Karpas-422 (cell line): Measurements from ENCODE around the gene SMAD6. TPM values are rescaled to one million over a fixed set of nuclear protein-coding genes. Genes with fewer than 3 reads are reported as not detected.

ENCODE experiments used
- DNase-seq: peaks from one replicate; pipeline ENCODE4 v3.0.0-alpha.2; 2015
- H2AFZ ChIP-seq: fragments of 200-600 bp; sonication (generic); 2 replicates; pipeline ENCODE4 v1.6.1; 2014; ENCODE audit warnings: antibody characterized with exemption, low read length, mixed read lengths
- H3K27ac ChIP-seq: fragments of 200-600 bp; sonication (generic); 2 replicates; pipeline ENCODE4 v1.5.1; 2014; ENCODE audit warnings: mild to moderate bottlenecking, low read length, moderate library complexity
- H3K27me3 ChIP-seq: fragments of 200-600 bp; sonication (generic); 2 replicates; pipeline ENCODE4 v1.6.1; 2014; ENCODE audit warnings: low read length, mixed read lengths
- H3K36me3 ChIP-seq: fragments of 200-600 bp; sonication (generic); 2 replicates; pipeline ENCODE4 v1.6.1; 2014; ENCODE audit warnings: low read length, mixed read lengths; ENCODE audit not compliant: insufficient read depth
- H3K4me1 ChIP-seq: fragments of 200-600 bp; sonication (generic); 2 replicates; pipeline ENCODE4 v1.6.1; 2014; ENCODE audit warnings: mild to moderate bottlenecking, low read length, mixed read lengths
- H3K4me2 ChIP-seq: fragments of 200-600 bp; sonication (generic); 2 replicates; pipeline ENCODE4 v1.6.1; 2014; ENCODE audit warnings: low read length, low read depth, mild to moderate bottlenecking; ENCODE audit not compliant: poor library complexity, severe bottlenecking
- H3K4me3 ChIP-seq: fragments of 200-600 bp; sonication (generic); 2 replicates; pipeline ENCODE4 v1.5.1; 2014; ENCODE audit warnings: mild to moderate bottlenecking, antibody characterized with exemption, low read length, mixed read lengths
- H3K79me2 ChIP-seq: fragments of 200-600 bp; sonication (generic); 2 replicates; pipeline ENCODE4 v1.6.1; 2014; ENCODE audit warnings: mild to moderate bottlenecking, low read length, mixed read lengths
- H3K9ac ChIP-seq: fragments of 200-600 bp; sonication (generic); 2 replicates; pipeline ENCODE4 v1.6.0; 2014; ENCODE audit warnings: low read length
- H3K9me2 ChIP-seq: fragments of 200-600 bp; sonication (generic), shearing (Covaris generic); replicated peaks from 2 replicates; pipeline ENCODE4 v1.6.0; 2014; ENCODE audit warnings: mild to moderate bottlenecking, low read length, moderate library complexity; ENCODE audit not compliant: insufficient read depth
- H3K9me3 ChIP-seq: fragments of 300-700, 200-600 bp; sonication (generic); 2 replicates; pipeline ENCODE4 v1.6.1; 2014; ENCODE audit warnings: low read length, mixed read lengths
- H4K20me1 ChIP-seq: fragments of 200-600 bp; sonication (generic); 2 replicates; pipeline ENCODE4 v1.6.1; 2014; ENCODE audit warnings: mild to moderate bottlenecking, antibody characterized with exemption, low read length, low read depth; ENCODE audit not compliant: insufficient read depth
- total RNA-seq: library from RNA; depleted of rRNA; stranded (reverse); fragments of >200 nt; shearing (Covaris generic); gene quantifications from 2 replicates; pipeline ENCODE4 v1.2.3, GENCODE V29; 2014; ENCODE audit warnings: low replicate concordance

SMAD6 gene
- total RNA-seq, 1 experiment from 2014 or later, result 0.89 TPM

DNA sequence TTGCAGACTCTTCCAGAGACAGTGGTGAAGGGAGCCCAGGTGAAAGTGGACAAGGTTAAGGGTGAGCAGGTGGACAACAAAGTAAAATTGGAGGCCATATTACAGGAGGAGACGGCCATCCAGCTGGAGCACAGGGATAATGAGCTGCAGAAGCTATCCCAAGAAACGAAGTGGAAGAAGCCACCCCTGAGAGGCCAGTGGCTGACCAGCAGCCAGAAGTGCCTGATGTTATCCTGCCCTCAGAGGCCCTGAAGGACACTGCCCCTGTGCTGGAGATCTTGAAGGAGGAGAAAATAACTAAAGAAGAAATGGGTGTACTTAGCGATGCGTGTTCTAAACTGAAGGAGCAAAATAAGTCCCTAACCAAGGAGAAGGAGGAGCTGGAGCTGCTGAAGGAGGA is 107.6 kb downstream of the SMAD6 start:
- Histone ChIP-seq H2AFZ (no peak overlapping the region), H3K27ac (no peak overlapping the region)

DNA sequence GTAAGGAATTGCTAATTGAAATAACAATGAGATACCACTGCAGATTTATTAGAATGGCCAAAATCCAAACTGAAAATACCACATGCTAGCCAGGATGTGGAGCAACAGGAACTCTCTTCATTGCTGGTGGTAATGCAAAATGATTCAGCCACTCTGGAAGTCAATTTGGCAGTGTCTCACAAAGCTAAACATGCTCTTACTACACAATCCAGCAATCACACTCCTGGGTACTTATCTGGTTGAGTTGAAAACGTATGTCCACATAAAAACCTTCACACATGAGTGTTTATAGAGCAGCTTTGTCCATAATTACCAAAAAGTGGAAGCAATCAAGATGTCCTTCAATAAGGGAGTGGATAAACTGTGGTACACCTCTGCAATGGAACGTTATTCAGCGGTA is 113.3 kb downstream of the SMAD6 start:
- H3K79me2 ChIP-seq, result no peaks in the 10 kb centered on the region
- no peak for DNase-seq
- H3K27ac ChIP-seq, result no peak overlapping the region
- no peaks in the 10 kb centered on the region for H3K9me3 ChIP-seq
- no peak overlapping the region for H3K4me3 ChIP-seq
- H3K36me3 ChIP-seq, result no peaks in the 10 kb centered on the region
- H2AFZ ChIP-seq, result no peak overlapping the region
- H3K9me2 ChIP-seq, result no peaks in the 10 kb centered on the region
- no peaks in the 10 kb centered on the region for H3K27me3 ChIP-seq
- H3K4me2 ChIP-seq, result no peak overlapping the region
- H3K9ac ChIP-seq, result no peak overlapping the region
- H4K20me1 ChIP-seq, result no peaks in the 10 kb centered on the region
- H3K4me1 ChIP-seq, result no peaks in the 10 kb centered on the region

More for the DNA sequence above, 107.6 kb downstream of the SMAD6 start:
- no peaks in the 10 kb centered on the region for H3K9me2 ChIP-seq
- no peaks in the 10 kb centered on the region for H4K20me1 ChIP-seq
- H3K27me3 ChIP-seq, result no peaks in the 10 kb centered on the region; the same call in 1 of the 2 replicates
- H3K4me1 ChIP-seq, result no peaks in the 10 kb centered on the region
- H3K4me3 ChIP-seq, result no peak overlapping the region
- H3K36me3 ChIP-seq, result no peaks in the 10 kb centered on the region
- H3K9me3 ChIP-seq, result no peaks in the 10 kb centered on the region
- no peaks in the 10 kb centered on the region for H3K79me2 ChIP-seq
- H3K9ac ChIP-seq, result no peak overlapping the region
- no peak overlapping the region for H3K4me2 ChIP-seq
- DNase-seq, result no peak

DNA sequence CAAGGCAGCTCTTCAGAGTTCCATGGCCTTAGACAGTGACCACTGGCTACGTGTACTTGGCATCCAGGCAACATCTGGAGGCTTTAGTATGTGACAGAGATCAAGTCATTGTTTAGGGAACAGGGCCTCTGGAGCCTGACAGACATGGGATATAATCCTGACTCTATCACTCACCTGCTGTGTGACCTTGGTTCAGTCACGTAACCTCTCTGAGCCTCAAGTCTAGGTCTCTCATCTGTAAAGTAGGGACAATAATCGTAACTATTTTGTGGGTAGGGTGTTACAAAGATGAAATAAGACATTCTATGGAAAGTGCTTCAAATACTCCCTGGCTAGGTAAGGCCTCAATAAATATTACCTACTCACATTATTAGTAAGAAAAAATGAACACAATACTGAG is 114.2 kb downstream of the SMAD6 start:
- Histone ChIP-seq H3K27ac (no peak overlapping the region), H3K36me3 (no peaks in the 10 kb centered on the region), H3K4me3 (no peak overlapping the region), H4K20me1 (no peaks in the 10 kb centered on the region), H3K79me2 (no peaks in the 10 kb centered on the region), H3K4me1 (no peaks in the 10 kb centered on the region), H3K4me2 (no peak overlapping the region), H3K9me3 (no peaks in the 10 kb centered on the region), H3K9me2 (no peaks in the 10 kb centered on the region), H3K27me3 (no peaks in the 10 kb centered on the region), H2AFZ (no peak overlapping the region), H3K9ac (no peak overlapping the region)
- DNase-seq, result no peak

DNA sequence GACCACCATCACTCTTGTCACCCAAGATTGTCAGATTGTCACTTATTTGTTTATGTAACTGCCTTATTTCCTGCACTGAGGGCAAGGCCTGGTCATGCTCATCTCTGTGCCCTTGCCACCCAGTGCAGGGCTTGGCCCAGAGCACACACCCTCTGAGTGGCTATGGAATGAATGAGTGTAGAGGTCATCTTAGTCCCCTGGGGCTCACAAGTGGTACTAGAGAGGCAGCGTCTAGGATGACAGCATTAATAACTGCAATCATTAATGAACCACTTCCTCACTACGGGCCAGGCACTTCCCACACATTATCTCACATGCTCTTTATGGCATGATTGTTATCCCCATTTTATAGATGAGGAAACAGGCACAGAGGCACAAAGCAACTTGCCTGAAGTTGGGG is 117.0 kb downstream of the SMAD6 start:
- H3K79me2 ChIP-seq, result no peaks in the 10 kb centered on the region
- H3K4me3 ChIP-seq, result no peak overlapping the region
- DNase-seq, result no peak
- no peak overlapping the region for H2AFZ ChIP-seq
- no peaks in the 10 kb centered on the region for H4K20me1 ChIP-seq
- H3K9me2 ChIP-seq, result no peaks in the 10 kb centered on the region
- no peaks in the 10 kb centered on the region for H3K4me1 ChIP-seq
- H3K9ac ChIP-seq, result no peak overlapping the region
- H3K27ac ChIP-seq, result no peak overlapping the region
- no peaks in the 10 kb centered on the region for H3K9me3 ChIP-seq
- H3K27me3 ChIP-seq, result no peaks in the 10 kb centered on the region
- H3K36me3 ChIP-seq, result no peaks in the 10 kb centered on the region
- H3K4me2 ChIP-seq, result no peak overlapping the region

DNA sequence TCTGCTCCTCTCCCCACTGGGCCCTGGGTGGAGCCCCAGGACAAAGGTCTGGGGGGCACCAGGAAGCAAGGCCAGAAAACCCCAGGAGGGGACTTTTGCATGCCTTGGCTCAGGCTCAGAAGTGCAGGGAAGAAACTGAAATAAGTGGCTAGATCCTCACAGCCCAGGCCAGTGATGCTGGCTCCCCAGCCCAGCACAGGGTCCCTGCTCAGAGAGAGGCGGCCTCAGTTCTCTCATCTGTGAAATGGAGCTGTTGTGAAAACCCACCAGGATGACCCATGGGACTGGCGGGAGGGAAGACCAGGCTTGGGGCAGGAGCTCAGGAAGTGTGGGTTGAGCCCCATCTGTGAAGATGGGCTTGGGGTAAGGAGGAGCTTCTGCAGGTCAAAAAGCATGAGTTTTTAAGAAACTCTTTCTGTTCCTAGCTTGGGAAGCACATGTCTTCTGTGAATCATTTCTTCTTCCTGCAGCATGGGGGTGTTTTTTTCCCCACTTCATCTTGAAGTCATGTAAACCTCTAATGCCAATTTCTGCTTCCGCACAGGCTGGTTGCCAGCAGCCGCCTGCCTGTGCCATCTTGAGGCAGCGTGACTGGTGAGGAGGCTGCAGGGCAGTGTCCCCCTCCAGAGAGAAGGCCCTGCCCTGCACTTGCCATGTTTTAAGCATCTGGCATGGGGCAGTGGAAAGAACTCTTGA is 118.6 kb downstream of the SMAD6 start:
- no peak for DNase-seq

DNA sequence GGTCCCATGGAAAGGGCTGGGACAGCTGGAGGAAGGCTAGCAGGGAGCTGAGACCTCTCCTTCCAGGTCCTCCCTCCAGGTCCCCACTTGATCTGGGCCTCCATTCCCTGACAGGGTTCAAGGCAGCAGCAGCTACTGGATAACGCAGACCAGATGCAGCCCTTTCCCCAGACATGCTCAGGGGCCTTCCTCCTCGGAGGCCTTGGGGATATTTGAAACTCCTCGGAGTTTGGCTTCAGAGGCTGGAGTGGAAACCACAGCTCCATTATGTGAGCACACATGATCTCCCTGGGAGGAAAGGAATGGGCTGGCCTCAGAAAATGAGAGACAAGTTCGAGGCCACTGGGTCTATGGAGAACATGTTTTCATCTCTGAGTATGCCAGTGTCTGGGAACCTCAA is 119.3 kb downstream of the SMAD6 start:
- Histone ChIP-seq H2AFZ (no peak overlapping the region), H3K4me3 (no peak overlapping the region), H3K4me1 (no peaks in the 10 kb centered on the region), H3K4me2 (no peak overlapping the region), H3K36me3 (no peaks in the 10 kb centered on the region), H3K27me3 (no peaks in the 10 kb centered on the region), H3K9me3 (no peaks in the 10 kb centered on the region), H3K9me2 (no peaks in the 10 kb centered on the region), H3K9ac (no peak overlapping the region), H3K79me2 (no peaks in the 10 kb centered on the region), H3K27ac (no peak overlapping the region), H4K20me1 (no peaks in the 10 kb centered on the region)
- no peak for DNase-seq

More for the DNA sequence above, 118.6 kb downstream of the SMAD6 start:
- Histone ChIP-seq H3K79me2 (no peaks in the 10 kb centered on the region), H2AFZ (no peak overlapping the region), H4K20me1 (no peaks in the 10 kb centered on the region), H3K27ac (no peak overlapping the region), H3K9ac (no peak overlapping the region), H3K4me2 (no peak overlapping the region), H3K36me3 (no peaks in the 10 kb centered on the region), H3K9me3 (no peaks in the 10 kb centered on the region), H3K4me3 (no peak overlapping the region), H3K4me1 (no peaks in the 10 kb centered on the region), H3K9me2 (no peaks in the 10 kb centered on the region), H3K27me3 (no peaks in the 10 kb centered on the region)

DNA sequence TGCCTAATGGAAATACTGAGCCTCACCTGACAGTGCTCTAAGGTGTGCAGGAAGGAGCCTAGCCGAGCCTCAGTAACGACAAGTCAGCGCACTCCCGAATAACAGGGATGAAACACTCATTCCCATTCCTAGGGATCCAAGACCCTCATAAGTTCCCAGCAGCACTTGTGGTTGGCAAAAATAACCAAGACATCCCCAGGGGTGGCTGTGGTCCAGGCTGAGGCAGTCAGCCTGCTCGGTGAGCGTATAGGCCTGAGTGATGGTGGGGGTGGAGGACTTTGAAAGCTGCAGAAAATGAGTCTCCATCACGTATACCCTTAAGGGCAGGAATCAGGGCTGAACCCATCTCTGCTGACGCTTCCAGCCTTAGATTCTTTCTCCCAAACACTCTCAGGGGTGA is 120.1 kb downstream of the SMAD6 start:
- H3K9ac ChIP-seq, result no peak overlapping the region
- no peaks in the 10 kb centered on the region for H3K9me2 ChIP-seq
- H3K27ac ChIP-seq, result no peak overlapping the region
- no peak overlapping the region for H3K4me3 ChIP-seq
- H3K79me2 ChIP-seq, result no peaks in the 10 kb centered on the region
- no peaks in the 10 kb centered on the region for H3K36me3 ChIP-seq
- H3K9me3 ChIP-seq, result no peaks in the 10 kb centered on the region
- no peak for DNase-seq
- H3K4me2 ChIP-seq, result no peak overlapping the region
- no peaks in the 10 kb centered on the region for H3K4me1 ChIP-seq
- no peak overlapping the region for H2AFZ ChIP-seq
- H4K20me1 ChIP-seq, result no peaks in the 10 kb centered on the region
- no peaks in the 10 kb centered on the region for H3K27me3 ChIP-seq

DNA sequence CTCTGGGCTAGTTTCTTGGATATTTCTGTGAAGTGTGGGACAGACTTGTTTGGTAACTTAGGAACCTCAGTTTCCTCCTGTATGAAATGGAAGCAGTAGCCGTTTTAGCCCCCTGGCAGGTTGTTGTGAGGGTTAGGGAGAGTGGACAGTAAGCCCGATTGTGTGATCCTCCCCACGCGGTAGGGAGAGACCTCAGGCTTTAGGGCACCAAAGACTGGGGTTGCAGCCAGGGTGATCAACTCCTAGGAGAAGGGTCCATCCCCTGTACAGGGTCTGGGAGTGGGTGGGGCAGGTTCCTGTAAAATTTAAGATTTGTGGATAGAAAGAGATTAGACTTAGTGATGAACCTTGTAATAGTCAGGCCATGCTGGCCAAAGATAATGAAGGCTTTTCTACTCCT is 120.5 kb downstream of the SMAD6 start:
- H3K79me2 ChIP-seq, result no peaks in the 10 kb centered on the region
- H3K4me1 ChIP-seq, result no peaks in the 10 kb centered on the region
- no peak overlapping the region for H3K4me3 ChIP-seq
- no peaks in the 10 kb centered on the region for H3K9me2 ChIP-seq
- no peaks in the 10 kb centered on the region for H3K36me3 ChIP-seq
- H3K4me2 ChIP-seq, result no peak overlapping the region
- H3K9me3 ChIP-seq, result no peaks in the 10 kb centered on the region
- no peak overlapping the region for H3K9ac ChIP-seq
- no peak for DNase-seq
- no peak overlapping the region for H3K27ac ChIP-seq
- no peaks in the 10 kb centered on the region for H3K27me3 ChIP-seq
- no peaks in the 10 kb centered on the region for H4K20me1 ChIP-seq
- H2AFZ ChIP-seq, result no peak overlapping the region
